Measurements from ENCODE around the gene GPR135. TPM values are rescaled to one million over a fixed set of nuclear protein-coding genes. Genes with fewer than 3 reads are reported as not detected.

Gene GPR135, protein sequence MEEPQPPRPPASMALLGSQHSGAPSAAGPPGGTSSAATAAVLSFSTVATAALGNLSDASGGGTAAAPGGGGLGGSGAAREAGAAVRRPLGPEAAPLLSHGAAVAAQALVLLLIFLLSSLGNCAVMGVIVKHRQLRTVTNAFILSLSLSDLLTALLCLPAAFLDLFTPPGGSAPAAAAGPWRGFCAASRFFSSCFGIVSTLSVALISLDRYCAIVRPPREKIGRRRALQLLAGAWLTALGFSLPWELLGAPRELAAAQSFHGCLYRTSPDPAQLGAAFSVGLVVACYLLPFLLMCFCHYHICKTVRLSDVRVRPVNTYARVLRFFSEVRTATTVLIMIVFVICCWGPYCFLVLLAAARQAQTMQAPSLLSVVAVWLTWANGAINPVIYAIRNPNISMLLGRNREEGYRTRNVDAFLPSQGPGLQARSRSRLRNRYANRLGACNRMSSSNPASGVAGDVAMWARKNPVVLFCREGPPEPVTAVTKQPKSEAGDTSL
- total RNA-seq, result 1.3 TPM
- under 1 TPM in 3 of 4 donors, not detected in 1; 0.22 to 0.37 (median 0.33) TPM for polyA plus RNA-seq

- Histone ChIP-seq H3K4me3 (ENCODE audit: low read depth, low read length) (peak within 1 kb of the TSS; percentile 54), H3K4me1 (ENCODE audit: control insufficient read depth, insufficient read depth, low read length, poor library complexity, severe bottlenecking) (peaks cover 11% of the 10 kb centered on the region), H3K9me3 (ENCODE audit: control insufficient read depth in 2 of 2, low read length in 2 of 2) (no peaks in the 10 kb centered on the region), H3K27me3 (ENCODE audit: control insufficient read depth, insufficient read depth, low read length) (no peaks in the 10 kb centered on the region), H3K27ac (ENCODE audit: insufficient read depth, low read length, poor library complexity, severe bottlenecking) (peak within 1 kb of the TSS; percentile 65), H3K36me3 (ENCODE audit: control insufficient read depth, insufficient read depth, low read length) (no peaks in the 10 kb centered on the region)
- peaks cover 18% of the 10 kb centered on the region for H3K27me3 Mint-ChIP-seq
- H3K4me1 Mint-ChIP-seq, result peaks cover 0 to 13% (median 4%) of the 10 kb centered on the region in 4 donors
- peak within 1 kb of the TSS; percentile 84 to 93 (median 87) for H3K27ac Mint-ChIP-seq
- H3K4me3 Mint-ChIP-seq, result peak within 1 kb of the TSS; percentile 89 to 96 (median 90)
- H3K36me3 Mint-ChIP-seq, result no peaks in the 10 kb centered on the region
- H3K9me3 Mint-ChIP-seq, result no peaks in the 10 kb centered on the region
- ATAC-seq (ENCODE audit: low read depth in 2 of 2) (peak; percentile 8 to 16), DNase-seq (peak in 2 of 3 donors; percentile 35 to 46)
These were observed at the start of gene GPR135 for GRCh38 chr14:59465316-59466135. Gene GPR135, minus strand, starts transcription at chr14:59465380. Its CDS starts 154 bp downstream, at chr14:59465226.

- peaks cover 0 to 3% (median 0%) of the 10 kb centered on the region in 7 donors for H3K9me3 Mint-ChIP-seq
- no peaks in the 10 kb centered on the region for H3K36me3 Mint-ChIP-seq
- no peak for ATAC-seq (ENCODE audit: low read depth in 2 of 2)
- no peak for DNase-seq
- Histone ChIP-seq H3K4me1 (ENCODE audit: control insufficient read depth, insufficient read depth, low read length, poor library complexity, severe bottlenecking) (no peaks in the 10 kb centered on the region), H3K27me3 (ENCODE audit: control insufficient read depth, insufficient read depth, low read length) (peaks cover 4% of the 10 kb centered on the region), H3K9me3 (ENCODE audit: control insufficient read depth in 2 of 2, low read length in 2 of 2) (no peaks in the 10 kb centered on the region), H3K27ac (ENCODE audit: insufficient read depth, low read length, poor library complexity, severe bottlenecking) (no peak overlapping the region), H3K4me3 (ENCODE audit: low read depth, low read length) (no peak overlapping the region), H3K36me3 (ENCODE audit: control insufficient read depth, insufficient read depth, low read length) (no peaks in the 10 kb centered on the region)
- H3K27ac Mint-ChIP-seq, result no peak overlapping the region
- H3K4me1 Mint-ChIP-seq, result no peaks in the 10 kb centered on the region
- peaks cover 14% of the 10 kb centered on the region for H3K27me3 Mint-ChIP-seq
- H3K4me3 Mint-ChIP-seq, result no peak overlapping the region
These were observed 46.9 kb upstream of the GPR135 start for GRCh38 chr14:59511916-59512575.

DNA sequence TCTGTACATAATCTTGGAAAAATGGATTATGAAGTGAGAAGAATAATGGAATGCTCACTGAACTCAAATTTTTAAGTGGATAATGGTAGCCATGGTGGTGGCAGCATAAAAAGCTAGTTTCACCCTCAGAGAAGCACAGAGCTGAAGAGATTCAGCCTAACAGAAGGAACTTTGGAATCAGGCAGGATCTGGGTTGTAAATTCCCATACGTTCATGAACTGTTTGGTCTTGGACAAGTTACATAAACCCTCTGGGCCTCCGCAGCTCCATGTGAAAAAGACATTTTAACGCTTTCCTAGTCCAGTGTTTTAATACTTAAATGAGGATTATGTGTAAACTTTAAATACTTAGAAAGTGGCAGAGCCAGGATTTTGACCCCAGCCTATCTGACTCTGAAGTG lies 45.8 kb upstream of the GPR135 start:
- H3K36me3 ChIP-seq (ENCODE audit: control insufficient read depth, insufficient read depth, low read length), result no peaks in the 10 kb centered on the region
- H3K4me1 Mint-ChIP-seq, result no peaks in the 10 kb centered on the region
- H3K27me3 ChIP-seq (ENCODE audit: control insufficient read depth, insufficient read depth, low read length), result peaks cover 4% of the 10 kb centered on the region
- no peak overlapping the region for H3K27ac Mint-ChIP-seq
- no peaks in the 10 kb centered on the region for H3K9me3 ChIP-seq (ENCODE audit: control insufficient read depth in 2 of 2, low read length in 2 of 2)
- DNase-seq, result no peak
- peaks cover 14% of the 10 kb centered on the region for H3K27me3 Mint-ChIP-seq
- no peaks in the 10 kb centered on the region for H3K36me3 Mint-ChIP-seq
- no peak overlapping the region for H3K27ac ChIP-seq (ENCODE audit: insufficient read depth, low read length, poor library complexity, severe bottlenecking)
- H3K4me3 ChIP-seq (ENCODE audit: low read depth, low read length), result no peak overlapping the region
- ATAC-seq (ENCODE audit: low read depth in 2 of 2), result no peak
- H3K4me1 ChIP-seq (ENCODE audit: control insufficient read depth, insufficient read depth, low read length, poor library complexity, severe bottlenecking), result no peaks in the 10 kb centered on the region
- H3K4me3 Mint-ChIP-seq, result no peak overlapping the region
- peaks cover 0 to 3% (median 0%) of the 10 kb centered on the region in 7 donors for H3K9me3 Mint-ChIP-seq

DNA sequence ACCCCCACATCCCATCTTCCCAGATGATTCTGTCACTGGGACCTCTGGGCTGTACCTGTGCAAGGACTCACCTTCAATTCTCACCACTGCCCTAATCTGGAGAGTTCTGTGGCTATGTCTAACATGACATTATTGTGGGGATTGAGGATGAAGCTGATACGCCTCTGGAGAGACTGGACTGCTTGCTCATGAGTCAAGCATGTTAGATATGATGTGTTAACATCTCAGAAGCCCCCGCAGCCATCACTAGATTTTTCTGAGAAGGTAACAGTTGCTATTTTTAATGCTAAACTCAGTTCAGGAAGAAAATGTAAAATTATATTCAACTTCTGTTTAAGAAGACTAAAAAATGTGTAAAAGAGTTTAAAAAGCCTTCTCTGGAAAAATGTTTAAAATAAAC lies 44.8 kb upstream of the GPR135 start:
- ATAC-seq (ENCODE audit: low read depth in 2 of 2) (no peak), DNase-seq (no peak)
- H3K9me3 Mint-ChIP-seq, result peaks cover 0 to 3% (median 0%) of the 10 kb centered on the region in 7 donors
- Histone ChIP-seq H3K4me1 (ENCODE audit: control insufficient read depth, insufficient read depth, low read length, poor library complexity, severe bottlenecking) (peaks cover 6% of the 10 kb centered on the region), H3K9me3 (ENCODE audit: control insufficient read depth in 2 of 2, low read length in 2 of 2) (no peaks in the 10 kb centered on the region), H3K27ac (ENCODE audit: insufficient read depth, low read length, poor library complexity, severe bottlenecking) (no peak overlapping the region), H3K27me3 (ENCODE audit: control insufficient read depth, insufficient read depth, low read length) (peaks cover 4% of the 10 kb centered on the region), H3K4me3 (ENCODE audit: low read depth, low read length) (no peak overlapping the region), H3K36me3 (ENCODE audit: control insufficient read depth, insufficient read depth, low read length) (no peaks in the 10 kb centered on the region)
- no peak overlapping the region for H3K27ac Mint-ChIP-seq
- H3K4me3 Mint-ChIP-seq, result no peak overlapping the region
- no peaks in the 10 kb centered on the region for H3K36me3 Mint-ChIP-seq
- H3K4me1 Mint-ChIP-seq, result peaks cover 0 to 1% (median under 1%) of the 10 kb centered on the region in 4 donors
- H3K27me3 Mint-ChIP-seq, result peaks cover 14% of the 10 kb centered on the region

DNA sequence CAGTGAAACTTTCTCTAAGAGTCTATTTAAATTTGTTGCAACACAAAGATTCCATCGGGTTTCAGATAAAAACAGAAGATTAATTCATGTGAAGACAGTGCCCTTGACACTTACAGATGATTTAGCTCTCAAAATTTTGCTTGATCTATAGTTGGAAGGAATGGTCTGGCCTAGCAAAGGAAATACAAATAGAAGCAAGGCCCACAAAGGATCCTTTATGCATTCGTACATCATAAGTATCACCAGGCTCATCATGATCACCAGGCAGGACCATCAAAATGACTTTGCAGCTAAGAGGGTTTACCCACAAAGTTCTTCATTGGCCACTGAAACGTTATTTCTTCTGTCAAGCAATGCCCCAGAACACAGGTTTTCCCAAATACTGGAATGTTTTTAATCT lies 43.9 kb upstream of the GPR135 start:
- Histone ChIP-seq H3K9me3 (ENCODE audit: control insufficient read depth in 2 of 2, low read length in 2 of 2) (no peaks in the 10 kb centered on the region), H3K36me3 (ENCODE audit: control insufficient read depth, insufficient read depth, low read length) (no peaks in the 10 kb centered on the region), H3K4me1 (ENCODE audit: control insufficient read depth, insufficient read depth, low read length, poor library complexity, severe bottlenecking) (peaks cover 11% of the 10 kb centered on the region), H3K27ac (ENCODE audit: insufficient read depth, low read length, poor library complexity, severe bottlenecking) (no peak overlapping the region), H3K4me3 (ENCODE audit: low read depth, low read length) (no peak overlapping the region), H3K27me3 (ENCODE audit: control insufficient read depth, insufficient read depth, low read length) (peaks cover 4% of the 10 kb centered on the region)
- no peak for ATAC-seq (ENCODE audit: low read depth in 2 of 2)
- DNase-seq, result no peak
- no peak overlapping the region for H3K27ac Mint-ChIP-seq
- H3K27me3 Mint-ChIP-seq, result peaks cover 7% of the 10 kb centered on the region
- peaks cover 6 to 10% (median 8%) of the 10 kb centered on the region in 4 donors for H3K4me1 Mint-ChIP-seq
- peaks cover 2% of the 10 kb centered on the region for H3K36me3 Mint-ChIP-seq
- H3K4me3 Mint-ChIP-seq, result no peak overlapping the region
- H3K9me3 Mint-ChIP-seq, result peaks cover 0 to 3% (median 0%) of the 10 kb centered on the region in 7 donors

DNA sequence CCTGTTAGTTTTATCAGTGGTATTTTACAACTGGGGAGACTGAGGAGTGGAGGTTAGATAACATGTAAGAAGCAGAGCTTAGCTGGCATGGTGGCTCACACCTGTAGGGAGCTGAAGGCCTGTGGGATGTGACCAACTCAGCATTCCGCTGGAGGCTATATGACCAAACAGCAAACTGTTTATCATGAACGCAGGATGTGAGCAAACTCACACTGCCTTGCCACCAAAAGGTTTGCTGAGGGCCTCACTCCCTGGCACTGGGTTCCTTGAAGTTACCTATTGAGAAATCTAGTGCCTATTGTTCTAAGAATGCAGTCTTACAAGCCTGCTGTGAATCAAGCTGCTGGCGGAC lies 42.5 kb upstream of the GPR135 start:
- no peak overlapping the region for H3K4me3 ChIP-seq (ENCODE audit: low read depth, low read length)
- peaks cover 11% of the 10 kb centered on the region for H3K4me1 ChIP-seq (ENCODE audit: control insufficient read depth, insufficient read depth, low read length, poor library complexity, severe bottlenecking)
- Mint-ChIP-seq H3K4me3 (no peak overlapping the region), H3K4me1 (peaks cover 12 to 21% (median 13%) of the 10 kb centered on the region in 4 donors), H3K27me3 (peaks cover 7% of the 10 kb centered on the region), H3K27ac (no peak overlapping the region), H3K36me3 (peaks cover 11% of the 10 kb centered on the region), H3K9me3 (peaks cover 0 to 1% (median 0%) of the 10 kb centered on the region in 7 donors)
- no peak for DNase-seq
- peaks cover 4% of the 10 kb centered on the region for H3K36me3 ChIP-seq (ENCODE audit: control insufficient read depth, insufficient read depth, low read length)
- no peak overlapping the region for H3K27ac ChIP-seq (ENCODE audit: insufficient read depth, low read length, poor library complexity, severe bottlenecking)
- ATAC-seq (ENCODE audit: low read depth in 2 of 2), result no peak
- H3K9me3 ChIP-seq (ENCODE audit: control insufficient read depth in 2 of 2, low read length in 2 of 2), result no peaks in the 10 kb centered on the region
- H3K27me3 ChIP-seq (ENCODE audit: control insufficient read depth, insufficient read depth, low read length), result peaks cover 4% of the 10 kb centered on the region

DNA sequence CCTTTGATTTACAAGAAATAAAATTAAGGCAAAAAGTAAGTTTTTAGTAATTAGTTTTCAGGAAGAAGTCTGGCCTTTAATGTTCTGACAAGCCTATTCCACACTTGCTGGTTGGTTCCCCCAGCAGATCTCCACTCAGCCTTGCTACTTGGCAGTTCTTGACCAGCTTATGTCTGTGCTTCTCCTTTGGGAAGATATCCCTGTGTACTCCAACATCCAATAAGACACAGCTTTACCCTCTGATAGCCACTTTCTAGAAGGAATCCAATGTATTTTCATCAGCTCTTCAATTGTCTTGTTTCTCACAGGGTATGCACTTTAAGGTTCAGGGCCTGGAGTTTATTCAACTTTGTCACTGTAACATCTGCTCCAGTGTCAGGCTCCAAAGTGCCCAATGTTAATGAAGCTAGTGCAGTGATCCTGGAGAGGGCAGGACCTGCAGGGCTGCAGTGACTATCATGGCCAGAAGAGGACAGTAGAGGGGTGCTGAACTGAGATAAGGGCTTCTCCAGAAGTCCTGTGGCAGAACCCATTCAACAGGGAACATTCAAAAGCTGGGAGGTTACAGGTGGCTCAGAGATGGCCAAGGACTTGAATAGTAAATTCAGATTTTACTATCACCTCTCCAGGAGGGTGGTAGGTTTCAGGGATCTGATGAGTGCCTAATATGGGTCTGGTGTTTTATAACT lies 42.0 kb upstream of the GPR135 start:
- H3K27ac Mint-ChIP-seq, result no peak overlapping the region
- ATAC-seq (ENCODE audit: low read depth in 2 of 2) (peak; percentile 66 to 71), DNase-seq (peak; percentile 5 to 53 (median 28))
- no peaks in the 10 kb centered on the region for H3K9me3 ChIP-seq (ENCODE audit: control insufficient read depth in 2 of 2, low read length in 2 of 2)
- no peak overlapping the region for H3K4me3 ChIP-seq (ENCODE audit: low read depth, low read length)
- peaks cover 7% of the 10 kb centered on the region for H3K27me3 Mint-ChIP-seq
- H3K4me3 Mint-ChIP-seq, result no peak overlapping the region
- peaks cover 14% of the 10 kb centered on the region for H3K36me3 Mint-ChIP-seq
- H3K36me3 ChIP-seq (ENCODE audit: control insufficient read depth, insufficient read depth, low read length), result peaks cover 4% of the 10 kb centered on the region
- no peak overlapping the region for H3K27ac ChIP-seq (ENCODE audit: insufficient read depth, low read length, poor library complexity, severe bottlenecking)
- H3K4me1 Mint-ChIP-seq, result peaks cover 12 to 24% (median 16%) of the 10 kb centered on the region in 4 donors
- H3K9me3 Mint-ChIP-seq, result peaks cover 0 to 1% (median 0%) of the 10 kb centered on the region in 7 donors
- H3K4me1 ChIP-seq (ENCODE audit: control insufficient read depth, insufficient read depth, low read length, poor library complexity, severe bottlenecking), result peaks cover 11% of the 10 kb centered on the region
- peaks cover 4% of the 10 kb centered on the region for H3K27me3 ChIP-seq (ENCODE audit: control insufficient read depth, insufficient read depth, low read length)
